ENCODE data around the gene RHOH.

- no peak for TF ChIP-seq CTCF (IDR thresholded peaks at IDR 0.05)
- no peak for TF ChIP-seq EP300 (IDR thresholded peaks at IDR 0.05)
- TF ChIP-seq POLR2AphosphoS5 (IDR thresholded peaks at IDR 0.05) = no peak
Observed at GRCh38 chr4:40283413-40283812, 86.6 kb downstream of the RHOH start.

All from esophagus muscularis mucosa (tissue), 4 donors.